AG09319 (cell line): ENCODE measurements around the gene GALNT13.

Source experiments
- DNase-seq: peaks from one replicate; pipeline ENCODE4 v3.0.0-alpha.2; 2010; ENCODE audit warnings: low read depth; ENCODE audit errors: extremely low read depth
- CTCF ChIP-seq: IDR thresholded peaks from 2 replicates; pipeline ENCODE4 v1.5.1; 2011; ENCODE audit warnings: low read depth, mild to moderate bottlenecking, inconsistent platforms, low read length, moderate library complexity

The GALNT13 gene

GRCh38 chr2:154381931-154382794 is 510.4 kb downstream of the GALNT13 start:
- no peak for TF ChIP-seq CTCF
- no peak for DNase-seq

- no peak for DNase-seq
- TF ChIP-seq CTCF, result no peak
These were observed 514.5 kb downstream of the GALNT13 start for GRCh38 chr2:154386186-154386585.

- DNase-seq, result no peak
- TF ChIP-seq CTCF, result no peak
These were observed 519.3 kb downstream of the GALNT13 start for GRCh38 chr2:154391051-154391450.

- no peak for DNase-seq
- no peak for TF ChIP-seq CTCF
These were observed 520.5 kb downstream of the GALNT13 start for GRCh38 chr2:154392256-154392655.

GRCh38 chr2:154394600-154394999 is 522.9 kb downstream of the GALNT13 start:
- no peak for TF ChIP-seq CTCF
- DNase-seq, result no peak

GRCh38 chr2:154400563-154401290 is 529.0 kb downstream of the GALNT13 start:
- TF ChIP-seq CTCF, result no peak
- no peak for DNase-seq

- TF ChIP-seq CTCF, result no peak
- DNase-seq, result no peak
These were observed 530.5 kb downstream of the GALNT13 start for GRCh38 chr2:154402213-154402612.
